WI38 (cell line): Measurements from ENCODE around the gene ULBP1.
A peak's percentile ranks its signal among the peaks of the same experiment; 100 is the strongest.
"Not testable (repeated sequence)": the region's sequence is repeated elsewhere in the genome, so short reads cannot be mapped to it uniquely, and the experiment has no call there.

ENCODE experiments used
- H3K4me3 ChIP-seq: 2 replicates; pipeline ENCODE4 v1.5.1; 2011; ENCODE audit warnings: low read depth, mild to moderate bottlenecking, control low read depth, low read length
- CTCF ChIP-seq: IDR thresholded peaks from 2 replicates; pipeline ENCODE4 v1.5.1; 2012; ENCODE audit warnings: low read depth, mild to moderate bottlenecking, control low read depth, low read length

ULBP1 gene

GRCh38 chr6:149951096-149951495 is 12.6 kb upstream of the ULBP1 start:
- H3K4me3 ChIP-seq = no peak overlapping the region
- no peak for TF ChIP-seq CTCF

GRCh38 chr6:149951626-149952025 is 12.1 kb upstream of the ULBP1 start:
- no peak for TF ChIP-seq CTCF

GRCh38 chr6:149953390-149953789 is 10.4 kb upstream of the ULBP1 start:
- not testable (repeated sequence) for H3K4me3 ChIP-seq

More at GRCh38 chr6:149951626-149952025, 12.1 kb upstream of the ULBP1 start:
- no peak overlapping the region for H3K4me3 ChIP-seq

- H3K4me3 ChIP-seq = peak overlapping the region; percentile 16; the same call in 1 of the 2 replicates
Observed at GRCh38 chr6:149953934-149954327, 9.8 kb upstream of the ULBP1 start.

- peak overlapping the region; percentile 16; the same call in 1 of the 2 replicates for H3K4me3 ChIP-seq
Observed at GRCh38 chr6:149954328-149954983, 9.3 kb upstream of the ULBP1 start.

GRCh38 chr6:149954984-149955653 is 8.6 kb upstream of the ULBP1 start:
- H3K4me3 ChIP-seq = not testable (repeated sequence)

GRCh38 chr6:149955654-149956317 is 8.0 kb upstream of the ULBP1 start:
- H3K4me3 ChIP-seq = not testable (repeated sequence)

- H3K4me3 ChIP-seq = not testable (repeated sequence)
Observed at GRCh38 chr6:149958124-149958523, 5.6 kb upstream of the ULBP1 start.

- not testable (repeated sequence) for H3K4me3 ChIP-seq
Observed at GRCh38 chr6:149959806-149960205, 3.9 kb upstream of the ULBP1 start.

GRCh38 chr6:149960488-149960887 is 3.3 kb upstream of the ULBP1 start:
- no peak overlapping the region for H3K4me3 ChIP-seq
- no peak for TF ChIP-seq CTCF

- TF ChIP-seq CTCF = peak; percentile 28; the same call in 1 of the 2 replicates
- no peak overlapping the region for H3K4me3 ChIP-seq
Observed at GRCh38 chr6:149961728-149962425, 1.9 kb upstream of the ULBP1 start.
